Right lung (tissue), 5 donors: ENCODE results near the gene SUN5. TPM values are rescaled to one million over a fixed set of nuclear protein-coding genes. Genes with fewer than 3 reads are reported as not detected.
"Not testable (repeated sequence)": the region's sequence is repeated elsewhere in the genome, so short reads cannot be mapped to it uniquely, and the experiment has no call there.

ENCODE experiments used
- DNase-seq, 2 donors: peaks; one replicate each; pipeline ENCODE4 v3.0.0-alpha.2; 2013
- polyA plus RNA-seq, 5 donors: library from polyadenylated mRNA; unstranded; fragments of 120-200 nt; gene quantifications; one replicate each; pipeline versions ENCODE4 v1.2.1 to v1.2.3, GENCODE V29; 2013; ENCODE audit warnings: inconsistent platforms in 1 of 5, low replicate concordance in 1 of 5; ENCODE audit not compliant: insufficient read length in 5 of 5, insufficient read depth in 1 of 5

The SUN5 gene
- polyA plus RNA-seq, 5 donors = not detected

DNA sequence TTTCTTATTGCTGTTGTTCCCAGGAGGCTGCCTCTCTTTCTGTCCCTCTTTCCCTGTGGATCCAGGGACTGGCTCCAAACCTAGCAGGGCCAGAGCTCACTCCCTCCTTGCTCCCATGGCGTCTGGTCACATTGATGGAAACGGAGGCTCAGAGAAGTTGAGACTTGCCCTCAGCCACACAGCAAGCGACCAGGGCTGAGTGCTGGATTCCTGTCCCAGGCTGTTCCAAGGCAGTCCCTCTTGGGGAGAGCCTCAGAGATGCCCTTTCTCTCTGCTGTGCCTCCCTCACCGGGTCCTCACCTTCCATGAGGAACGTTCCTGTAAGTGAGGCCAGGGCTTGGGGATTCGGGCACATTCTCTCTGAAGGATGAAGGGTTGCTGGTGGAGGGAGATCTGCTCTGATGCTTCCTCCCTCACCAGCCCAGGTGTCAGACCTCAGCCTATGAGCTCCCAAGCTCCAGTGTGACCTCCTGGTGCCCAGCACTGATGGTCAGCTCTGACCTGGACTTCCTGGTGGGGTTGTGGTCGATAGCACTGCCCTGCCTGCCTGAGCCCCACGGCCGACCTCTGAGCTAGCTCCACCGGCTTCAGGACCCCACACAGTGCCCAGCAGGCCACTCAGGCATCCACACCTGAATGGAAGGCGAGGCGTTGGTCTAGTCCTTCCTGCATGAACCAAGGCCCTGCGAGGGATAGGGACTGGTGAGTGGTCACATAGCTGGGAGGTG is 26.8 kb downstream of the SUN5 start:
- DNase-seq = no peak

DNA sequence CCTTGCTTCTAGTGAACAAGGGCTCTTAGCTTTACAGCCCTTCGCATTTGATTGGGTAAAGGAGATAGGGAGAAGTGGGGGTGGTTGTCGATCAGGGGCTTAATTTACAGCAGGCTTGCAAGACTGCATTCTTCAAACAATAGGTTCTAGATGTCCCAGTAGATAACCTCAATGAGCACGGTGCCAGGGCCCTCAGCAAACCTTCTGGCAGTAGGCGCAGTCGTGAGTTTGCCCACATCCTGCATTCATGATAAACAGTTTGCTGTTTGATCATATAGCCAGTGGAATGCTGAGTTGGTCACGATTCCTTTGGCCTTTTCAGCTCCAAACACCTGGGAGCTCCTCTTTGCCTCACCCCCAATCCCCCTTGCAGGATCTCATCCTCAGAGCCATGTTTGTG is 27.5 kb downstream of the SUN5 start:
- DNase-seq = no peak

DNA sequence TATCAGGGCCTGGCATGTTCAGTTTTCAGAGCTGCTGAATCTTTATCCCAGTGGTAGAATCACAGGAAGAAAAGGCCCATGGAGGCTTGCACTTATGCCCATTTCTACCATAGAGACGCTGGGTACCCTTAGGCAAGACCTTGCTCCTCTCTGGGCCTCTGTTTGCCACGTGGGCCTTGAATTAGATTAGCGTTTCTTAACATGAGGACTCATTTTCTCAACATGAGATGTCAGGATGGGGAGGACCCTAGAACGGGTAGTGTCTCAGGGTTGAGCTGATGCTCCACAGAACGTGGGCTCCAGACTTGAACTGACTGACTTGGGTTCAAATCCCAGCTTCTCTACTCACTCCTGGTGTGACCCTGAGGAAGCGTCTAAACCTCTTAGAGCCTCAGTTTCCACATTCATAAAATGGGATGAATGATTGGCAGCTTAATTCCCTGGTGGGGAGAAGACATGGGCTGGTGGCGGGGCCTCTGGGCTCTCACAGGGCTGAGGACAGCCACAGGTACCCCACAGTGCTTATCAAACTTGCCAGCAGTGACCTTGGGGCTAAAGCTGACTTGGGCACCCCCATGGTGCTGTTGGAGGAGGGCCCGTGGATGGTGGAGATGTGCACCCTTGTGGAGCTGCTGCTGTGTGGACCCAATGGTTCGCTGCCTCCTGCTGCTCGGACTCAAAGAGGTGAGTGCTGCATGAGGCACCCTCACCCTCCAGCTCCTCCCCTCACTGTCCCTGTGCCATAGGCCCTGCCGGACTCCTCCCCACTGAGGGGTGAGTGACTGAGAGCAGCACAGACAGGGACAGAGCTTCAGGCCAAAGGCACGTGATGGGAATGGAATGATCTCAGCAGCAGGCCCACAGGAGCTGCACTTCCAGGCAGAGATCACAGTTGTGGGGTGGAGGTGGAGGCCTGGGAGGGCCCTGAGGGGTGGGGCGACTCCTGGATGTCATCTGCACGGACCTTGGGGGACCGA is 28.2 kb downstream of the SUN5 start:
- no peak for DNase-seq

DNA sequence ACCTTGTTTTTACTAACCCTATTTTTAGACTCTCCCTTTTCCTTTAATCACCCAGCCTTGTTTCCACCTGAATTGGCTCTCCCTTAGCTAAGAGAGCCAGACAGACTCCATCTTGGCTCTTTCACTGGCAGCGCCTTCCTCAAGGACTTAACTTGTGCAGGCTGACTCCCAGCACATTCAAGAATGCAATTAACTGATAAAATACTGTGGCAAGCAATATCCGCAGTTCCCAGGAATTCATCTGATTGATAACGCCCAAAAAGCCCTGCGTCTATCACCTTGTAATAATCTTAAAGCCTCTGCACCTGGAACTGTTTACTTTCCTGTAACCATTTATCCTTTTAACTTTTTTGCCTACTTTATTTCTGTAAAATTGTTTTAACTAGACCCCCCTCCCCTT is 29.1 kb downstream of the SUN5 start:
- not testable (repeated sequence) for DNase-seq

DNA sequence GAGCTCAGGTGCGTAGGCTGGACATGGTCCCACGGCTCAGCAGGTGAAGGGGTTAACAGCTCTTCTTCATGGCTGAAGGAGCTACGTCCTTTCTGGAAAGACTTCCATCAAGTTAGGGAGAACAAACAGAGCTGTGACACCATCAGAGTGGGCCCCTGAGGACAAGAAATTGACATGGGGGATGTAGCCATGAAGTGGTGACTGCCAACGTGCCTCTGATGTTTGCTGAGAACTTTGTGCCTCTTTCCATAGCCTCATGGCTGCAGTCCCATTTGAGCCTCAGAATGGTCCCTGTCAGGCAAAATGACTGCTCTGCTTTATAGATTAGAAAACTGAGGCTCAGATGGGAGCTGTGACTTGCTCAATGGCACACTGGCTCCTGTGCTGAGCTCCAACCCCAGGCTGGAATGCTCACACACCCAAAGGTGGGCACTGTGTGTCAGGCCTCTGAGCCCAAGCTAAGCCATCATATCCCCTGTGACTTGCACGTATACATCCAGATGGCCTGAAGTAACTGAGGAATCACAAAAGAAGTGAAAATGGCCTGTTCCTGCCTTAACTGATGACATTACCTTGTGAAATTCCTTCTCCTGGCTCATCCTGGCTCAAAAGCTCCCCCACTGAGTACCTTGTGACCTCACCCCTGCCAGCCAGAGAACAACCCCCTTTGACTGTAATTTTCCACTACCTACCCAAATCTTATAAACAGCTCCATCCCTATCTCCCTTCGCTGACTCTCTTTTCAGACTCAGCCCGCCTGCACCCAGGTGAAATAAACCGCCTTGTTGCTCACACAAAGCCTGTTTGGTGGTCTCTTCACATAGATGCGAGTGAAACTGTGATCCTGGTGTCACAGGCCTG is 29.8 kb downstream of the SUN5 start:
- not testable (repeated sequence) for DNase-seq

DNA sequence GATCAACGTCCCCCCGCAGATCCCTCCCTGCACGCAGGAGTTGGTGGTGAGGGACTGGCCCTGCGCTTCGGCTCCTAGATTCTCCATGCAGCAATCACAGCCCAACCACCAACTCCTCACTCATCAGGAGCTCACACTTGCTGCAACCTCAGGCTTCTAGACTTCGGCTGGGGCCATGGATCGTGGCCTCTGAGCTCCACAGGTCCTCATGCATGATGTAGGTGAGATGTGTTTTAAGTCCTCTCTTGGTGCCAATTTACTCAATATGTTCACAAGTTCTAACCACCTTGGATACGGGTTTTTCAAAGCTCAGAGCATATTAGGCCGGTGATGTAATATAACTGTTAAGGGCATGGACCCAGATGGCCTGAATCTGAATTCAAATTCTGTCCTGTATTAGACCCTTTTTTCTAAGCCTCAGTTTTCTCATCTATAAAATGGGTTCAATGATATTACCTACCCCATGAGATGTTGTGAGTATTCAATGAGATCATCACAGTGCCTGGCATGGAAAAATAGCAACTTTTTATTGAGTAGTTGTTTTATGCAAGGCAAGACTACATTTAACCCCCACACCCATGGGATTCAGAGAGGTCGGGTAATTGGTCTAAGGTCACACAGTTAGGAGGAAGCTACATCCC is 31.0 kb downstream of the SUN5 start:
- no peak for DNase-seq

DNA sequence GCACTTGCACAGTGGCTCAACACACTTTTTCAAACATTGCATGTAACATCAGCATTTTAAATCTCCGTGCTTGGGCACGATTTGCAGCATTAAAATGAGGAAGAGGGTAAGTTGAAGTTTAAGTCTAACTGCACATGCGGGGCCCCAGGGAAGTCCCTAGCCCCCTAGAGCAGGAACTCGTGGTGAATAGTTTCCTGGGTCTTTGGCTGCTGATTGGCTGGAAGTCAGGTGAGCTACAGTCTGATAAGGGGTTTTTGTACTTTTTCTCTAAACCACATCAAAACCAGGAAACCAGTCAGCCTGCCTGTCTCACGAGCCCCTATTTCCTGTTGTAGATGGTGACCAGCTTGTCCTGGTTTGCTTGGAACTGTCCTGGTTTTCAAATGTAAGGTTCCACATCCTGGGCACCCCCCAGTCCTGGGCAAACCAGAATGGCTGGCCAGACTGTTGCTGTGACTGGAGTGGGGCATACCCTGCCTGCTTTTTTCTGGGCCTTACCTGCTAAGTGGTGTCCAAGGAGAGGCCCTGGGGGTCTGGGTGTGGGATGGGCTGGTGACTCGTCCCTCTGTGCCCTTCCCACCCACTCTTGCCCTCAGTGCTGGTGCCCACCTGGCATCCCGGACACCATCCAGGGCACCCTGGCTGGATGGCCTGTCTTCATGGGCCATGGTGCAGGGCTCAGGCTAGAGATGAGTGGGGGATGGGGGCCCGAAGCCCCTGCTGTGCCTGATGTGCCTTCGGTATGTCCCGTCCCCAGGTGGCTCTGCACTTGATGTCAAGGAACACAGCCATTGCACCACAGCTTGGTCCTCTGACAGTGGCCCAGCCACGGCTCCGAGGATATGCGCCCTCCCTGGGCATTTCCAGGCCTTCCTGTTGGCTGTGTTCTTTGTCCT is 31.8 kb downstream of the SUN5 start:
- DNase-seq = no peak

DNA sequence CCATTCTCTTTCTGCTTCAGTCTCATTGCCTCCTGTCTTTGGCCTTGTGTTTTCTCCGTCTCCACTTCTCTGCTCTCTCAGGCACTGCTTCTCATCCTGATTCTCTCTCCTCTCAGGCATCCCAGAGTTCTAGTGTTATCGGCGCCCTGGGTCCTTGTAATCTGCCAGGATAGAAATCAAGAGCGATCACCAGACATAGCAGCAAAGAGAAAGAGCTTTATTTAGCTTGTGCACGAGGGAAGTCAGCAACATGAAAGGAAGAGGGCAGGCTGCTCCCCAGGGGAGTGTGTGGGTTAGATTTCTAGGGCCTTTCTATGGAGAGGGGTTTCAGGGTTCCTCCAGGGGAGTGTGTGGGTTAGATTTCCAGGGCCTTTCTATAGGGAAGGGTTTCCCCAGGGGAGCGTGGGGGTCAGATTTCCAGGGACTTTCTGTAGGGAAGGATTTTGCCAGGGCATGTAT is 32.5 kb downstream of the SUN5 start:
- DNase-seq = no peak

DNA sequence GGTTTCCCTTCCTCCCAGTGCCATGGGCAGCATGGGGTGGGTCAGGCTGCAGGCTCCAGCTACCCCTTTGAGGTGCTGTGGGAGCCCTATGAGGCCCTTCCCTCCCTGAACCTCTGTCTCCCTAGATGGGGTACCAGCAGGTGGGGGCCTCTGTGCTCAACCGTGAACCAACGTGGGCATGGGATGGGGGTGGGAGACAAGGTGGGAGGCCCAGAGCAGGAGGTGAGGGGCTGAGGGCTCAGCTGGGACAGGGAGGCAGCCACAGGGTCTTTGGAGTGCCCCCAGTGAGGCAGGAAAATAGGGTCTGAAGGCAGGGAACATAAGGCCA is 33.3 kb downstream of the SUN5 start:
- no peak for DNase-seq

DNA sequence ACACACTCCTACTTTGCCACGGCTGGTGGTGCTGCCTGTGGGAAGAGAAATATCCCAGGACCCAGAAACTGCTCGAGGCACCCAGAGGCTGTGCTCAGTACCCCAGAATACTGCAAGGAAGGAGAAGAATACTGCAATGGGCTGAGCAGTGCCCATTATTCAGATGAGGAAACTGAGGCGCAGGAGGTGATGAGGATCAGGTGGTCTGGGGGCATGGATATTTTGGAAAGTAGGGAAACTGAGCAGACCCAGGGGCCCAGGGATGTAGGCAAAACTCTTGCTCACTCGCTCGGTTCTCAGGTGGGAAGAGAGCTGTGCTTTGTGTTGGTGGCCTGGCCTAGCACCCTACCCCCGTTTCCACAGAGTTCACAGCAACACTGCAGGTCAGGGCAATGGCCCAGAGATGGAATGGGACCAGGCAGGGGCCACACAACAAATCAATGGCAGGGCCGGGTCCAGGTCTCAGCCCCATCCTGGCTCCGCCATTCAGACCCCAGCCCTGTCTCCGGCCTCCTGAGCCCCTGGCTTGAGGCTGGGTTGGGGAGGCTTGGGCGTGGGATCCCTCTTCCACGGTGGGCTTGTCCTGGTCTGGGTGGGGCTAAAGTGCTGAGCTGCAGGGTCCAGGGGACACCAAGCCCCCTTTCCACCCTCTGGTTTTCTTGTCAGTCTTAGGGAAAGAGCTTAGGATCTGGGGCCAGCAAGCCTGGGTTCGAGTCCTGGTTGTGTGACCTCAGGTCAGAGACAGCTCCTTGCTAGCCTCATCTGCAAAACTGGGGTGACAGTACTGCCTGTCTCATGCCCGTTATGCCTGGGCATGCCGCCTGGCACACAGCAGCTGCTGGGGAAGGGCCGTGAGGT is 33.9 kb downstream of the SUN5 start:
- no peak for DNase-seq

DNA sequence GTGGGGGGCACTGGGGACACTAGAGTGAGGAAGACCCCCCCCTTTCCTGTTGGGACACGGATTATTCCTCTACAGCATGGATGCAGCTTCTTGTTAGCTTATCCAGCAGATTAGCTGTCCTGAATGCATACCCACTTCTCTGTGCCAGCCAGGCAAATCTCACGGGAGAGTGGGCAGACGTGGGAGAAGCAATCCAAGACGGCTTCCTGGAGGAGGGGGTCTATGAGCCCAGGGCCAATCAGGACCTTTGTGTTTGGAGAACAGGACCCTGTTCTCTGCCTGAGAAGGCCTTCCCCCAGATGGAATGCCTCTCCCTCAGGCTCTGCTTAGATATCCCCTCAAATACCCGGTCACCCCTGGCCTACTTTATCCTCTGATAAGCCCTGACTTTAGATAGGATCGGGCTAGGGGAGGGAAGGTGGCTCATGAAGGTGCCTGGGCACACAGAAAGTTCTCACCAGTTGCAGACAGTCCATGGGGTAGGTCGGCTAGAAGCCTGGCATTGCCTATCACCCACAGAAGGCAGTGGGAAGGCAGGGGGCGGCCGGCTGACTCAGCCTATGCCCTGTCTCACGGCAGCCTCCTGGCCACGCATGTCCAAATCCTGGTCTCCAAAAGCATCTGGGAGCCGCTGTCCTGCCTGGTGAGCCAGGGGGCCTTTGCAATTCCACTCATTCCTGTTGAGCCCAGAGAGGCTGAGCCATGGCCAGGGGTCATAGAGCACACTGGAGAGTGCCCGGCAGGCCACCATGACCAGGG is 34.7 kb downstream of the SUN5 start:
- no peak for DNase-seq

DNA sequence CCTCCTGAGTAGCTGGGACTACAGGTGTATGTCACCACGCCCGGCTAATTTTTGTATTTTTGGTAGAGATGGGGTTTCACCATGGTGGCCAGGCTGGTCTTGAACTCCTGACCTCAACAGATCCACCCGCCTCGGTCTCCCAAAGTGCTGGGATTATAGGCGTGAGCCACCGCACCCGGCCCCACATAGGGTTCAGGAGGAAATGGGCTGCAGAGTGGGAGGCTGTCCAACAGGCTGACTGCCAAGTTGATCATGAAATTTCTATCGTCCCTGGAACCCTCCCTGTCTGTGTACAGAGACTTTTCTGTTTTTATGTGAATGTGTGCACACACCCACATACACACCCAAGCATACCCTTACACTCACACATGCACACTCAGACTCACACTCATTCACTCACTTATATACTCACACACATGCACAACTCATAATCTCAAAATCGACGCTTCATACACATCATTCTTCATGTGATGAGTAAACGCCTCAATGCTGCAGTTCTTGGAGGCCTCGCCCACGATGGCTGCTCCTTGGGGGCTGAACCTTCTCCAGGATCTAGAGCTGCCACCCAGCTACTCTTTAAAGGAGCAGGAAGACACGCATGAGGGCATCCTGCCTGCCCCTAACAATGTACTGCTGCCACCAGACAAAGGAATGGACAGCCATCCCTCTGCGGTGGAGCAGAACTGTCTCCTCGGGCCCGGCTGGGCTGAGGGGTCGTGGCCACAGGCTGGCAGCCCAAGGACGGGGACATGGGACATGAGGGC is 35.6 kb downstream of the SUN5 start:
- DNase-seq = peak in 1 of 2 donors; percentile 21

DNA sequence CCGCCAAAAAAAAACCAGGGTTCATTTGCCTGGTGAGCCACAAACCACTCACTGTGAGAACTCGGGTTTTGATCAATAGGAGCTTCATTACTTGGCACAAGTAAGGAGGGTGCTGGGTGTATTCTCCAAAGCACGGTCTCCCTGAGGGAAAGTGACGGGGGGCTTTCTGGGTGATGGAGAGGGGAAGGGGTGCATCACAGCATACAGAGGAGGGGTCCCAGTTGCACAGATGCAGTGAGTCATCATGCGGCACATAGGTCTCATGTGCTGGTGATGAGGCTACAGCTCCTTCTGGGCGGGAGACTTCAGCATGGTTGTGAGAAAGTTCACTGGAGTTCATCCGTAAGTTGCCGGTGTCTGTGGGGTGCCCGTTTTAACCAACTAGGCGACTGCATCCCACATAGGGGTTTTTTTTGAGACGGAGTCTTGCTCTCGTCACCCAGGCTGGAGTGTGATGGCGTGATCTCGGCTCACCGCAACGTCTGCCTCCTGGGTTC is 36.2 kb downstream of the SUN5 start:
- DNase-seq = no peak

DNA sequence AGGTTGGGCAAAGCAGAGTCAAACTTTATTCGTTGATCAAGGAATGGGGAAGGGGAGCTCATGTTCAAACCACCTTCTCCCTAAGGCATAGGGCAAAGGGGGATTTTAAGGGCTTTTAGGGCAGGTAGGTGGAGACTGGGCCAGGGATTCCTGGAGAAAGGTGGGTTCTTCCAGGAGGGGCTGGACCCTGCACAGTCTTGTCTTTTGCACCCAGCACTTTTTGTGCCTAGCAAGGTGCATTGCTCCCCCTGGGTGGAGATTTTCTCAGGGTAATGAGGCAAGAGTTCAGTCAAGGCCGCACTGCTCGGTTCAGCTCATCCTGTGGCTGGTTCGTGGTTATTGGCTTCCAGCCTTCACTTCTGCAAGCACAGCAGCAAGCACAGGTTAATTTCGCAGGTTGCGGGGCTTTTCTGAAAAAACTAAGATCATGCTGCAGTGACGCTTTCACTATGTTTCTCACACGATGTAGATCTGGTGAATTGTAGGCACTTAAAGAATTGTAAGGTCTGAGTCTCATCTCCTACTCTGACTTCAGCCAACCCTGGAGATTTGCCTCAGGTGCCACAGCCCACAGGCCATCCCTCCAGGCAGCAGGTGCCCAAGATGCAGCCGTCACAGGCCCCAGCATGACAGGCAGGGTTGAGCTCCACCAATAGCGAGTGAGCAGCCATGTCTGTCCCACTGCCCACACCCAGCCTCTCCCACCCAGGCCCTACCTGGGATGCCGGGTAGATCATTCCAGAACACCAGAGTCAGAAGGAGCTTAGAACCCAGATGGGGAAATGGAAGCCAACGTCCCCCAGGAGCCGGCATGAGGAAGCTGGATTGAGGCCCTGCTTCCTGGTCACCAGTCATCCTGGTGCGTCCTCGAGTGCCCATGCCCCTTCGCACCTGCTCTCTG is 37.1 kb downstream of the SUN5 start:
- DNase-seq = no peak

DNA sequence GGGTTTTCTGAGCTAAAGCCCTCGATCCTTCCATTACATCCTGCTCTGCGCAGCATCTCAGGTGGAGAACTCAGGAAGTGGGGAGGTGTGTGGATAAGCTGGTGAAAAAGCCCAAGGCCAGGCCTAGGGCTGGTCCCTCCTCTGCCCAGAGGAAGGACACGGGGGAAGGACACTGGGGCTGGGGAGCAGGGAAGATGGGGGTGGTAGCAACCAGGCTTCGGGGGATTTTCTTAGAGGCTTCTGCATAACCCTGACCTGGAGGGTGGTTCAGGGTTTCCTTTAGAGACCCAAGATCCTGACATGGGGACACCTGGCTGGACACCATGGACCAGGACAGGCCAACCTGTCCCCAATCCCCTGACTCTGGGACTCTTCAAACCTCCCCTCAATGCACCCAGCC is 37.9 kb downstream of the SUN5 start:
- DNase-seq = no peak

DNA sequence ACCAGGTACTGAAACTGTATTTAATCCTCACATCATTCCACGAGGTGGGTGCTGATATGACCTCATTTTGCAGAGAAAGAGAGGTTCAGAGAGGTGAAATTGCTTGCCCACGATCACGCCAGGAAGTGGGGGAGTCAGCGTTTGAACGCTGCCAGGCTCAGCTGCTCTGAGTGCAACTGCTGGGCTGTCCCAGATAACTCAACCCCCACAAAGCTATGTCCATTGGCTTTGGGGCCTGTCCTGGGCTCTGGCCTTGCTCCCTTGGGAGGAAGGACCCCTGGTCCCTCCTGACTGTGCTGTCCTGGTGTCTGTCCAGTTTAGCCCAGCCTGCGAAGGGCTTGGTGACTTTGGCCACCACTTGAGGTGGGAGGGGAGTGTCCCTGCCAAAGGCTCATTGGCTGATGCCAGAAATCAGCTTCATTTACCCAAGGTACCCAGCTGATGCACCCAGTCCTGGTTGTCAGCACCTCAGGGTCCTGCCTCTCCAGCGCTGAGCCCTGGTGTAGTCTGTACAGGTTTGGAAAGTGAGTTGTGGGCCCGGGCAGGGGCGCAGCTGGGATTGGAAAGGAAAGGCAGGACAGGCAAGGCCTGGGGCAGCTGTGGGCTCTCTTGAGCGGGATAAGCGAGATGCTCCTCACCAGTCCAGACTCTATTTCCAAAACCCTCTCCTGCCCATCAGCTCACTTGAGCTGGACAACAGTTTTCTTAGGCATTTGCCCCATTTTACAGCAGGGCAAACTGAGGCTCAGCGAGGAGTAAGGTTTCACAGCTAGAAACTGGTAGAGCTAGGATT is 38.5 kb downstream of the SUN5 start:
- DNase-seq = no peak
